ENCODE data around the gene SEPTIN10. TPM values are rescaled to one million over a fixed set of nuclear protein-coding genes. Genes with fewer than 3 reads are reported as not detected.

The SEPTIN10 gene
- total and polyA plus RNA-seq, 9 of the 15 experiments (the other 6 are each of a cell fraction or from before 2014, with no cell fraction given) = 0.40 TPM; not detected in 8

- in situ Hi-C loops (cut with MboI) = no loop called here
- CTCF ChIA-PET (ENCODE audit: low intra/inter-chr PET ratio) = no interaction called here
Measured at GRCh38 chr2:109562421-109562820, 51.3 kb downstream of the SEPTIN10 start.

More at GRCh38 chr2:109562421-109562820, 51.3 kb downstream of the SEPTIN10 start:
- Histone ChIP-seq H3K27me3 (ENCODE audit: control insufficient read depth in 2 of 2, insufficient read depth in 2 of 2, low read length in 2 of 2) (peaks cover 0 to 3% of the 10 kb centered on the region in 2 experiments; a peak in 2 of 5 replicates), H3K27ac (ENCODE audit: extremely low read depth, low read depth, low read length) (no peak overlapping the region), H3K36me3 (ENCODE audit: control insufficient read depth, insufficient read depth, low read length) (no peaks in the 10 kb centered on the region), H3K4me2 (ENCODE audit: insufficient read depth, low read length) (no peak overlapping the region), H2AFZ (ENCODE audit: low read depth, low read length) (no peak overlapping the region), H3K9ac (ENCODE audit: insufficient read depth in 1 of 2, low read depth in 2 of 2, low read length in 2 of 2) (no peak overlapping the region), H3K79me2 (ENCODE audit: control insufficient read depth, insufficient read depth, low read length) (no peaks in the 10 kb centered on the region), H3K4me3 (no peak overlapping the region), H4K20me1 (replicated peaks; ENCODE audit: control insufficient read depth, insufficient read depth, low read length) (no peaks in the 10 kb centered on the region), H3K9me3 (replicated peaks; ENCODE audit: control insufficient read depth, insufficient read depth, low read depth, low read length) (no peaks in the 10 kb centered on the region), H3K9me1 (ENCODE audit: control insufficient read depth, insufficient read depth, low read length) (no peaks in the 10 kb centered on the region), H3K4me1 (replicated peaks in 1 of 2; ENCODE audit: control insufficient read depth in 2 of 2, insufficient read depth in 2 of 2, low read length in 2 of 2) (no peaks in the 10 kb centered on the region)
- ATAC-seq = no peak
- WGBS (ENCODE audit: insufficient coverage, low coverage, missing lambda C conversion rate) = 4% methylated on average over 2 of the region's 2 CpGs
- POLR2A ChIA-PET = interaction anchor here (0.6 kb wide), 1 partner anchor 99 kb away, joined by 5 read pairs; no protein-coding TSS in a partner anchor
- BruUV-seq (replicated peaks) = no TSS peak
- no peak for TF ChIP-seq KAT2B (IDR thresholded peaks at IDR 0.05; ENCODE audit: low read depth, low read length)
- TF ChIP-seq NFE2 (IDR thresholded peaks at IDR 0.05; ENCODE audit: low read depth) = no peak
- TF ChIP-seq ADNP (tag; IDR thresholded peaks at IDR 0.05) = no peak
- no peak for TF ChIP-seq ZBTB11 (CRISPR knock-in tag; IDR thresholded peaks at IDR 0.05)
- intact Hi-C loops (cut with micrococcal nuclease) = no loop called here
- DNase-seq (ENCODE audit: extremely low read depth in 1 of 4, low spot score in 3 of 4) = no peak
- FAIRE-seq = no peak

All from K562 (cell line).